ENCODE data around the gene DPY19L1.
A peak's percentile ranks its signal among the peaks of the same experiment; 100 is the strongest.
"Not testable (repeated sequence)": the region's sequence is repeated elsewhere in the genome, so short reads cannot be mapped to it uniquely, and the experiment has no call there.

The DPY19L1 gene

GRCh38 chr7:35037211-35037525 lies at the start of gene DPY19L1:
TSS of gene DPY19L1 (minus strand) at chr7:35037485. CDS start at chr7:35037394, 91 bp downstream.
- DNase-seq: no peak

GRCh38 chr7:35079517-35079916 lies 42.2 kb upstream of the DPY19L1 start:
- DNase-seq: not testable (repeated sequence)

- not testable (repeated sequence) for DNase-seq
Measured at GRCh38 chr7:35074008-35074407, 36.7 kb upstream of the DPY19L1 start.

- peak; percentile 26 for DNase-seq
Measured at GRCh38 chr7:35072950-35073827, 35.9 kb upstream of the DPY19L1 start.

GRCh38 chr7:35069084-35069483 lies 31.8 kb upstream of the DPY19L1 start:
- DNase-seq: not testable (repeated sequence)

- not testable (repeated sequence) for DNase-seq
Measured at GRCh38 chr7:35065382-35065781, 28.1 kb upstream of the DPY19L1 start.

GRCh38 chr7:35058571-35058970 lies 21.3 kb upstream of the DPY19L1 start:
- not testable (repeated sequence) for DNase-seq

- not testable (repeated sequence) for DNase-seq
Measured at GRCh38 chr7:35057505-35058451, 20.5 kb upstream of the DPY19L1 start.

GRCh38 chr7:35055733-35056132 lies 18.4 kb upstream of the DPY19L1 start:
- not testable (repeated sequence) for DNase-seq

GRCh38 chr7:35053488-35054175 lies 16.3 kb upstream of the DPY19L1 start:
- not testable (repeated sequence) for DNase-seq

- not testable (repeated sequence) for DNase-seq
Measured at GRCh38 chr7:35048390-35048789, 11.1 kb upstream of the DPY19L1 start.

GRCh38 chr7:35047912-35048305 lies 10.6 kb upstream of the DPY19L1 start:
- not testable (repeated sequence) for DNase-seq

- not testable (repeated sequence) for DNase-seq
Measured at GRCh38 chr7:35047263-35047911, 10.1 kb upstream of the DPY19L1 start.

GRCh38 chr7:35043301-35043700 lies 6.0 kb upstream of the DPY19L1 start:
- DNase-seq: not testable (repeated sequence)

- no peak for DNase-seq
Measured at GRCh38 chr7:35040906-35041305, 3.6 kb upstream of the DPY19L1 start.

GRCh38 chr7:35039343-35039742 lies 2.1 kb upstream of the DPY19L1 start:
- no peak for DNase-seq

- no peak for DNase-seq
Measured at GRCh38 chr7:35038354-35038753, 1.1 kb upstream of the DPY19L1 start.

- DNase-seq: peak; percentile 94
Measured at GRCh38 chr7:35037526-35038341, 449 bp upstream of the DPY19L1 start.

GRCh38 chr7:35036361-35037171 lies 719 bp downstream of the DPY19L1 start:
- peak; percentile 45 for DNase-seq

GRCh38 chr7:35035511-35035961 lies 1.7 kb downstream of the DPY19L1 start:
- DNase-seq: no peak
